ENCODE data around the gene MED15. TPM values are rescaled to one million over a fixed set of nuclear protein-coding genes. Genes with fewer than 3 reads are reported as not detected.

Gene MED15
- polyA plus RNA-seq, 2 of the 4 experiments (the other 2 are of a cell fraction), result 10.7 to 29.7 TPM

- no peak overlapping the region for H3K4me2 ChIP-seq
- WGBS (ENCODE audit: missing lambda C conversion rate), result 50% methylated on average over 14 of the region's 16 CpGs
- ATAC-seq (no peak), FAIRE-seq (no peak), DNase-seq (ENCODE audit: low read depth in 1 of 2, low spot score in 1 of 2) (no peak)
- no peaks in the 10 kb centered on the region for H3K9me3 ChIP-seq
- no peaks in the 10 kb centered on the region for H3K4me1 ChIP-seq
- TF ChIP-seq MYC (IDR thresholded peaks at IDR 0.05; ENCODE audit: borderline replicate concordance, low read length) (no peak), MAZ (IDR thresholded peaks at IDR 0.05; ENCODE audit: borderline replicate concordance, low read depth, low read length) (no peak), FOSB (CRISPR knock-in tag; IDR thresholded peaks at IDR 0.05) (no peak), NR3C1 (IDR thresholded peaks at IDR 0.05) (no peak), JUN (IDR thresholded peaks at IDR 0.05) (no peak), RFX5 (IDR thresholded peaks at IDR 0.05) (no peak), HDAC2 (IDR thresholded peaks at IDR 0.05) (no peak), RCOR1 (IDR thresholded peaks at IDR 0.05; ENCODE audit: low read depth, low read length) (no peak), ZSCAN20 (CRISPR knock-in tag; IDR thresholded peaks at IDR 0.05) (no peak), CHD4 (IDR thresholded peaks at IDR 0.05; ENCODE audit: borderline replicate concordance) (no peak), ZFP36 (IDR thresholded peaks at IDR 0.05; ENCODE audit: borderline replicate concordance, partially characterized antibody) (no peak), TFCP2L1 (CRISPR knock-in tag; IDR thresholded peaks at IDR 0.05) (no peak), CBX2 (IDR thresholded peaks at IDR 0.05; ENCODE audit: borderline replicate concordance, low read depth) (no peak), GATA3 (IDR thresholded peaks at IDR 0.05; ENCODE audit: borderline replicate concordance) (no peak), ATOH8 (CRISPR knock-in tag; IDR thresholded peaks at IDR 0.05; ENCODE audit: low read depth) (no peak), PHF8 (IDR thresholded peaks at IDR 0.05; ENCODE audit: borderline replicate concordance, low read depth) (no peak), ZC3H11A (IDR thresholded peaks at IDR 0.05) (no peak), KDM5A (IDR thresholded peaks at IDR 0.05) (no peak), ESRRA (IDR thresholded peaks at IDR 0.05; ENCODE audit: borderline replicate concordance, low read length) (no peak)
- H3K27ac ChIP-seq, result no peak overlapping the region
- H3K4me3 ChIP-seq, result no peak overlapping the region
- ChIA-PET CTCF (no interaction called here), POLR2A (no interaction called here)
These were observed 128.8 kb downstream of the MED15 start for GRCh38 chr22:20636075-20636812.

- Histone ChIP-seq H3K4me2 (no peak overlapping the region), H3K9me3 (no peaks in the 10 kb centered on the region), H3K4me1 (no peaks in the 10 kb centered on the region), H3K27ac (no peak overlapping the region), H3K4me3 (no peak overlapping the region)
- ChIA-PET CTCF (interaction anchor here (1.0 kb wide), 1 partner anchor 73 kb away, joined by 3 read pairs; no protein-coding TSS in a partner anchor), POLR2A (no interaction called here)
- no peak for ATAC-seq
- no peak for DNase-seq (ENCODE audit: low read depth in 1 of 2, low spot score in 1 of 2)
- WGBS (ENCODE audit: missing lambda C conversion rate), result 36% methylated on average over 2 of the region's 2 CpGs
- TF ChIP-seq HDAC2 (IDR thresholded peaks at IDR 0.05) (no peak), CEBPB (IDR thresholded peaks at IDR 0.05) (no peak), RNF2 (IDR thresholded peaks at IDR 0.05; ENCODE audit: borderline replicate concordance, low read depth) (no peak), HOXB13 (CRISPR knock-in tag; IDR thresholded peaks at IDR 0.05; ENCODE audit: low read depth) (no peak), RARB (CRISPR knock-in tag; IDR thresholded peaks at IDR 0.05) (no peak), POLR2A (IDR thresholded peaks at IDR 0.05; ENCODE audit: low read length) (no peak), ZSCAN20 (CRISPR knock-in tag; IDR thresholded peaks at IDR 0.05) (no peak), KDM5A (IDR thresholded peaks at IDR 0.05) (no peak), FOSB (CRISPR knock-in tag; IDR thresholded peaks at IDR 0.05) (no peak)
- TF ChIP-seq, protein P1, sequence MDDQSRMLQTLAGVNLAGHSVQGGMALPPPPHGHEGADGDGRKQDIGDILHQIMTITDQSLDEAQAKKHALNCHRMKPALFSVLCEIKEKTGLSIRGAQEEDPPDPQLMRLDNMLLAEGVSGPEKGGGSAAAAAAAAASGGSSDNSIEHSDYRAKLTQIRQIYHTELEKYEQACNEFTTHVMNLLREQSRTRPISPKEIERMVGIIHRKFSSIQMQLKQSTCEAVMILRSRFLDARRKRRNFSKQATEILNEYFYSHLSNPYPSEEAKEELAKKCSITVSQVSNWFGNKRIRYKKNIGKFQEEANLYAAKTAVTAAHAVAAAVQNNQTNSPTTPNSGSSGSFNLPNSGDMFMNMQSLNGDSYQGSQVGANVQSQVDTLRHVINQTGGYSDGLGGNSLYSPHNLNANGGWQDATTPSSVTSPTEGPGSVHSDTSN (IDR thresholded peaks at IDR 0.05), result no peak
- FAIRE-seq, result no peak
These were observed 129.5 kb downstream of the MED15 start for GRCh38 chr22:20636945-20637344.

Small RNA genes within 50 kb of the gene (small RNA-seq; reads per million reads assigned to genes)
- gene IGLL4P, result 0 reads per million in 6 experiments
- gene RF00019, result 0 reads per million in 6 experiments
- 0 to 0.16 (median 0) reads per million in 6 experiments for gene RN7SL812P
- 0 reads per million in 6 experiments for gene RNY1P9

Other genes starting within 250 kb of the MED15 start
- 1.0 and 1.2 TPM in 2 replicates for gene RTN4R, start 239.3 kb upstream of the MED15 start, polyA plus RNA-seq (2011; rRNA removed)
- gene RTN4R, start 239.3 kb upstream of the MED15 start, polyA plus RNA-seq (2017; fragmentation: RNase III; extraction: RNeasy Plus Mini Kit Qiagen cat#74134 plus additional on column Dnase treatment), result 2.1 to 2.8 TPM (median 2.7 TPM) in 3 replicates
- 15.5 and 17.9 TPM in 2 replicates for gene DGCR6L, start 187.6 kb upstream of the MED15 start, polyA plus RNA-seq (2011; rRNA removed)
- gene DGCR6L, start 187.6 kb upstream of the MED15 start, polyA plus RNA-seq (2017; fragmentation: RNase III; extraction: RNeasy Plus Mini Kit Qiagen cat#74134 plus additional on column Dnase treatment), result 23.1 to 27.0 TPM (median 26.1 TPM) in 3 replicates
- 4.3 and 5.1 TPM in 2 replicates for gene ZNF74, start 113.5 kb upstream of the MED15 start, polyA plus RNA-seq (2011; rRNA removed)
- 5.8 to 7.4 TPM (median 5.9 TPM) in 3 replicates for gene ZNF74, start 113.5 kb upstream of the MED15 start, polyA plus RNA-seq (2017; fragmentation: RNase III; extraction: RNeasy Plus Mini Kit Qiagen cat#74134 plus additional on column Dnase treatment)
- 0.25 and 0.35 TPM in 2 replicates for gene SCARF2, start 69.8 kb upstream of the MED15 start, polyA plus RNA-seq (2011; rRNA removed)
- 0.47 to 0.66 TPM (median 0.59 TPM) in 3 replicates for gene SCARF2, start 69.8 kb upstream of the MED15 start, polyA plus RNA-seq (2017; fragmentation: RNase III; extraction: RNeasy Plus Mini Kit Qiagen cat#74134 plus additional on column Dnase treatment)
- 11.7 and 13.9 TPM in 2 replicates for gene KLHL22, start 11.8 kb upstream of the MED15 start, polyA plus RNA-seq (2011; rRNA removed)
- 10.5 to 12.1 TPM (median 11.7 TPM) in 3 replicates for gene KLHL22, start 11.8 kb upstream of the MED15 start, polyA plus RNA-seq (2017; fragmentation: RNase III; extraction: RNeasy Plus Mini Kit Qiagen cat#74134 plus additional on column Dnase treatment)

Data from A549 (cell line).